ENCODE data around the gene CTBP2. TPM values are rescaled to one million over a fixed set of nuclear protein-coding genes. Genes with fewer than 3 reads are reported as not detected.

CTBP2 gene
- total RNA-seq, 1 experiment from 2014 or later: 125 TPM

DNA sequence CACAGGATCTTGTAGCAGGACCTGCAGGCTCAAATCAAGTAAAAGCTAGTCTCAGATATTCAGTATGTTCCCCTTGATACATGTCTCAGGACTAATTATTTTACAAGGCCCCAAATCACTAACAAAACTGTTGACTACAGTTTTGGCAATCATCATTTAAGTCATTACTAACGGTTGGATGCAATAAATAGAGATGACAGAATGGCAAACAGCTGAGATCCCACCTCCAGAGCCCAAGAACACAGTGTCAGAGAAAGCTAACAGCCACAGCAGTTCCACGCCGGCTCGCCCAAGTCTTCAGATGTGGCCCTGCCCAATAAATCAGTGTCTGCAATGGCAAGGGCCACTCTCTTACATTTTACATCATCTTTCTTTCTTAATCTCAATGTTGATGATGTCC is 87.6 kb downstream of the CTBP2 start:
- Histone ChIP-seq H3K36me3 (ENCODE audit: control insufficient read depth, insufficient read depth, low read length) (peaks cover 7% of the 10 kb centered on the region; the same call in 1 of the 2 replicates), H3K9me3 (ENCODE audit: control insufficient read depth, insufficient read depth, low read depth, low read length) (no peaks in the 10 kb centered on the region), H3K27me3 (ENCODE audit: control insufficient read depth, insufficient read depth, low read length) (no peaks in the 10 kb centered on the region), H3K4me1 (ENCODE audit: control insufficient read depth, insufficient read depth, low read length) (0 out of 2 replicates have a peak, but pooled peaks cover 5% of the 10 kb centered on the region), H3K27ac (ENCODE audit: low read length) (no peak overlapping the region), H3K4me3 (ENCODE audit: low read depth in 2 of 2, low read length in 2 of 2) (no peak overlapping the region)
- ATAC-seq (no peak), DNase-seq (ENCODE audit: low read depth, low spot score) (no peak)
- in situ Hi-C loops (cut with HindIII; ENCODE audit: low pct_unique_long_range_greater_than_20kb, low sequenced_read_pairs): no loop called here
- CTCF ChIA-PET: interaction anchor here (0.6 kb wide), 1 partner anchor 118 kb away, joined by 6 read pairs; no protein-coding TSS in a partner anchor
- no TSS peak for BruUV-seq (replicated peaks)
- no peak for TF ChIP-seq TCF7L2 (IDR thresholded peaks at IDR 0.05; ENCODE audit: low read depth, low read length)
- TF ChIP-seq, protein P1, sequence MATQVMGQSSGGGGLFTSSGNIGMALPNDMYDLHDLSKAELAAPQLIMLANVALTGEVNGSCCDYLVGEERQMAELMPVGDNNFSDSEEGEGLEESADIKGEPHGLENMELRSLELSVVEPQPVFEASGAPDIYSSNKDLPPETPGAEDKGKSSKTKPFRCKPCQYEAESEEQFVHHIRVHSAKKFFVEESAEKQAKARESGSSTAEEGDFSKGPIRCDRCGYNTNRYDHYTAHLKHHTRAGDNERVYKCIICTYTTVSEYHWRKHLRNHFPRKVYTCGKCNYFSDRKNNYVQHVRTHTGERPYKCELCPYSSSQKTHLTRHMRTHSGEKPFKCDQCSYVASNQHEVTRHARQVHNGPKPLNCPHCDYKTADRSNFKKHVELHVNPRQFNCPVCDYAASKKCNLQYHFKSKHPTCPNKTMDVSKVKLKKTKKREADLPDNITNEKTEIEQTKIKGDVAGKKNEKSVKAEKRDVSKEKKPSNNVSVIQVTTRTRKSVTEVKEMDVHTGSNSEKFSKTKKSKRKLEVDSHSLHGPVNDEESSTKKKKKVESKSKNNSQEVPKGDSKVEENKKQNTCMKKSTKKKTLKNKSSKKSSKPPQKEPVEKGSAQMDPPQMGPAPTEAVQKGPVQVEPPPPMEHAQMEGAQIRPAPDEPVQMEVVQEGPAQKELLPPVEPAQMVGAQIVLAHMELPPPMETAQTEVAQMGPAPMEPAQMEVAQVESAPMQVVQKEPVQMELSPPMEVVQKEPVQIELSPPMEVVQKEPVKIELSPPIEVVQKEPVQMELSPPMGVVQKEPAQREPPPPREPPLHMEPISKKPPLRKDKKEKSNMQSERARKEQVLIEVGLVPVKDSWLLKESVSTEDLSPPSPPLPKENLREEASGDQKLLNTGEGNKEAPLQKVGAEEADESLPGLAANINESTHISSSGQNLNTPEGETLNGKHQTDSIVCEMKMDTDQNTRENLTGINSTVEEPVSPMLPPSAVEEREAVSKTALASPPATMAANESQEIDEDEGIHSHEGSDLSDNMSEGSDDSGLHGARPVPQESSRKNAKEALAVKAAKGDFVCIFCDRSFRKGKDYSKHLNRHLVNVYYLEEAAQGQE (IDR thresholded peaks at IDR 0.05; ENCODE audit: insufficient read depth in 1 of 2, low read depth in 2 of 2, low read length in 1 of 2): no peak
- no peak for TF ChIP-seq SIN3A (IDR thresholded peaks at IDR 0.05; ENCODE audit: borderline replicate concordance, insufficient read depth, low read depth, low read length)
- TF ChIP-seq, protein P2, sequence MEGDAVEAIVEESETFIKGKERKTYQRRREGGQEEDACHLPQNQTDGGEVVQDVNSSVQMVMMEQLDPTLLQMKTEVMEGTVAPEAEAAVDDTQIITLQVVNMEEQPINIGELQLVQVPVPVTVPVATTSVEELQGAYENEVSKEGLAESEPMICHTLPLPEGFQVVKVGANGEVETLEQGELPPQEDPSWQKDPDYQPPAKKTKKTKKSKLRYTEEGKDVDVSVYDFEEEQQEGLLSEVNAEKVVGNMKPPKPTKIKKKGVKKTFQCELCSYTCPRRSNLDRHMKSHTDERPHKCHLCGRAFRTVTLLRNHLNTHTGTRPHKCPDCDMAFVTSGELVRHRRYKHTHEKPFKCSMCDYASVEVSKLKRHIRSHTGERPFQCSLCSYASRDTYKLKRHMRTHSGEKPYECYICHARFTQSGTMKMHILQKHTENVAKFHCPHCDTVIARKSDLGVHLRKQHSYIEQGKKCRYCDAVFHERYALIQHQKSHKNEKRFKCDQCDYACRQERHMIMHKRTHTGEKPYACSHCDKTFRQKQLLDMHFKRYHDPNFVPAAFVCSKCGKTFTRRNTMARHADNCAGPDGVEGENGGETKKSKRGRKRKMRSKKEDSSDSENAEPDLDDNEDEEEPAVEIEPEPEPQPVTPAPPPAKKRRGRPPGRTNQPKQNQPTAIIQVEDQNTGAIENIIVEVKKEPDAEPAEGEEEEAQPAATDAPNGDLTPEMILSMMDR (IDR thresholded peaks at IDR 0.05): no peak
- no peak for TF ChIP-seq POLR2AphosphoS5 (IDR thresholded peaks at IDR 0.05; ENCODE audit: low read depth, low read length)
- intact Hi-C loops (cut with micrococcal nuclease; ENCODE audit: unreplicated experiment): no loop called here
- POLR2A ChIA-PET: interaction anchor here (0.6 kb wide), 1 partner anchor 640 kb away, joined by 4 read pairs; no protein-coding TSS in a partner anchor

DNA sequence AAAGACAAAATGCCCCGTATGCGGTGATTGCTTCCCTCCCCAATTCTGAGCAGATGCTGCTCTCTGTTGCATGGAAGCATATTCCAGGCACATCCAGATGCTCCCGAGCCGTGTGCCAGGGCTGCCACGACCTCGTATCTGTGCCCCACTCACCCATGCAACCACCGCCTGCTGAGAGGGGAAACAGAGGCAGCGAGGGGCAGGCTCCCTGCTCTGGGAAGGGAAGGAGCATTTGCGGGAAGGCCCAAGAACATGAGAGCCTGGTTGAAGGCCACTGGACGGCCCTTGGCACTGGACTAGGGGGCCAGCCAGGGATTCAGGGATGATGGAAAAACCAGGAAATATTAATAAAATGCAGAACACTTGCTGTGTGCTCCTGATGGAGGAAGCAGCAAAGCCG is 89.4 kb downstream of the CTBP2 start:
- in situ Hi-C loops (cut with HindIII; ENCODE audit: low pct_unique_long_range_greater_than_20kb, low sequenced_read_pairs): no loop called here
- Histone ChIP-seq H3K4me1 (ENCODE audit: control insufficient read depth, insufficient read depth, low read length) (0 out of 2 replicates have a peak, but pooled peaks cover 5% of the 10 kb centered on the region), H3K27ac (ENCODE audit: low read length) (no peak overlapping the region), H3K27me3 (ENCODE audit: control insufficient read depth, insufficient read depth, low read length) (no peaks in the 10 kb centered on the region), H3K36me3 (ENCODE audit: control insufficient read depth, insufficient read depth, low read length) (peaks cover 7% of the 10 kb centered on the region; the same call in 1 of the 2 replicates), H3K4me3 (ENCODE audit: low read depth in 2 of 2, low read length in 2 of 2) (no peak overlapping the region), H3K9me3 (ENCODE audit: control insufficient read depth, insufficient read depth, low read depth, low read length) (no peaks in the 10 kb centered on the region)
- TF ChIP-seq, protein P1 (IDR thresholded peaks at IDR 0.05; ENCODE audit: insufficient read depth in 1 of 2, low read depth in 2 of 2, low read length in 1 of 2): no peak
- TF ChIP-seq POLR2AphosphoS5 (IDR thresholded peaks at IDR 0.05; ENCODE audit: low read depth, low read length) (no peak), SIN3A (IDR thresholded peaks at IDR 0.05; ENCODE audit: borderline replicate concordance, insufficient read depth, low read depth, low read length) (no peak), TCF7L2 (IDR thresholded peaks at IDR 0.05; ENCODE audit: low read depth, low read length) (no peak)
- TF ChIP-seq, protein P2 (IDR thresholded peaks at IDR 0.05): no peak
- intact Hi-C loops (cut with micrococcal nuclease; ENCODE audit: unreplicated experiment): no loop called here
- no peak for ATAC-seq
- no TSS peak for BruUV-seq (replicated peaks)
- DNase-seq (ENCODE audit: low read depth, low spot score): no peak
- POLR2A ChIA-PET: no interaction called here
- CTCF ChIA-PET: no interaction called here

Data from Panc1 (cell line).